Panc1 (cell line): Measurements from ENCODE around the gene DES. TPM values are rescaled to one million over a fixed set of nuclear protein-coding genes. Genes with fewer than 3 reads are reported as not detected.

ENCODE experiments used
- ATAC-seq: fragments of 200-7000 bp; cut with Tn5 transposase; 2 replicates; pipeline ENCODE4 v1.9.1; 2020; ENCODE audit warnings: mild to moderate bottlenecking, moderate library complexity
- BruUV-seq: library from RNA; stranded (reverse); fragments of 400-500 nt; replicated peaks from 2 replicates; lab custom pipeline; 2021; lab: Mats Ljungman, UMichigan
- CTCF ChIA-PET: fragments of 300-600 bp; sonication (Branson Sonifier 250); formaldehyde crosslinking; loops from one replicate; lab custom pipeline; 2022; ENCODE audit warnings: antibody characterized with exemption; lab: Charles Lee
- POLR2A ChIA-PET: fragments of 300-600 bp; sonication (Branson Sonifier 250); formaldehyde crosslinking; loops from one replicate; lab custom pipeline; 2022; ENCODE audit warnings: antibody characterized with exemption; lab: Charles Lee
- DNase-seq: peaks from one replicate; pipeline ENCODE4 v3.0.0-alpha.2; 2010; ENCODE audit warnings: low read depth, low spot score
- H3K27ac ChIP-seq: 2 replicates; pipeline ENCODE4 v1.5.1; 2011; ENCODE audit warnings: mild to moderate bottlenecking, low read length, inconsistent platforms
- H3K27me3 ChIP-seq: fragments of 200-500 bp; sonication (Bioruptor generic); 2 replicates; pipeline ENCODE4 v1.6.0; 2014; ENCODE audit warnings: low read length, inconsistent platforms; ENCODE audit not compliant: control insufficient read depth, insufficient read depth
- H3K36me3 ChIP-seq: fragments of 200-500 bp; sonication (Bioruptor generic); 2 replicates; pipeline ENCODE4 v1.5.1; 2014; ENCODE audit warnings: inconsistent platforms, mild to moderate bottlenecking, low read length, moderate library complexity; ENCODE audit not compliant: control insufficient read depth, insufficient read depth
- H3K4me1 ChIP-seq: 2 replicates; pipeline ENCODE4 v1.5.1; 2011; ENCODE audit warnings: inconsistent platforms, mild to moderate bottlenecking, low read length, moderate library complexity; ENCODE audit not compliant: control insufficient read depth, insufficient read depth
- H3K4me3 ChIP-seq, 2 experiments: 2 replicates each; pipeline ENCODE4 v1.5.1; 2011 to 2012; ENCODE audit warnings: low read depth in 2 of 2, low read length in 2 of 2, mild to moderate bottlenecking in 2 of 2, inconsistent platforms in 1 of 2, moderate library complexity in 1 of 2
- H3K9me3 ChIP-seq: fragments of 200-500 bp; sonication (Bioruptor generic); 2 replicates; pipeline ENCODE4 v1.5.1; 2014; ENCODE audit warnings: low read depth, mild to moderate bottlenecking, inconsistent platforms, low read length, moderate library complexity; ENCODE audit not compliant: control insufficient read depth, insufficient read depth
- CTCF ChIP-seq: fragments of 450-650 bp; IDR thresholded peaks from 2 replicates; pipeline ENCODE4 v1.5.1; 2017; ENCODE audit warnings: mild to moderate bottlenecking
- POLR2AphosphoS5 ChIP-seq: IDR thresholded peaks from 2 replicates; pipeline ENCODE4 v1.6.1; 2012; ENCODE audit warnings: mild to moderate bottlenecking, low read depth, low read length, moderate library complexity
- REST ChIP-seq, 2 experiments: IDR thresholded peaks; 2 replicates each; pipeline ENCODE4 v1.6.1; 2011 to 2012; ENCODE audit warnings: low read depth in 2 of 2, control low read depth in 1 of 2, low read length in 1 of 2, mild to moderate bottlenecking in 1 of 2, moderate library complexity in 1 of 2; ENCODE audit not compliant: insufficient read depth in 1 of 2
- SIN3A ChIP-seq: IDR thresholded peaks from 2 replicates; pipeline ENCODE4 v1.6.1; 2012; ENCODE audit warnings: low read depth, mild to moderate bottlenecking, low read length, moderate library complexity, borderline replicate concordance; ENCODE audit not compliant: insufficient read depth
- TCF7L2 ChIP-seq: IDR thresholded peaks from 2 replicates; pipeline ENCODE4 v1.6.1; 2011; ENCODE audit warnings: mild to moderate bottlenecking, low read depth, low read length, inconsistent platforms
- in situ Hi-C: cut with HindIII; loops from 2 replicates; pipeline ENCODE4 v1.10.0; 2016; ENCODE audit warnings: low sequenced_read_pairs, low pct_unique_long_range_greater_than_20kb
- intact Hi-C: fragments of 100-400 bp; cut with micrococcal nuclease; formaldehyde crosslinking; loops from one replicate; pipeline ENCODE4 v1.10.0; 2022; ENCODE audit not compliant: unreplicated experiment
- total RNA-seq: library from RNA; stranded (reverse); gene quantifications from one replicate; pipeline ENCODE4 v1.2.1, GENCODE V29; 2021; ENCODE audit not compliant: unreplicated experiment

The DES gene
- total RNA-seq, 1 experiment from 2014 or later, result 0.69 TPM

- DNase-seq, result no peak
- no peak for TF ChIP-seq CTCF
- TF ChIP-seq POLR2AphosphoS5, result peak; percentile 36; the same call in 1 of the 2 replicates
- TF ChIP-seq REST (IDR thresholded peaks at IDR 0.05; ENCODE audit: insufficient read depth in 1 of 2, low read depth in 2 of 2, low read length in 1 of 2), result 0 out of 4 replicates have a peak, but pooled peaks of 1 of the 2 experiments have one; percentile 13
- TF ChIP-seq SIN3A, result no peak
- no peak for TF ChIP-seq TCF7L2
- Histone ChIP-seq H3K9me3 (no peaks in the 10 kb centered on the region), H3K36me3 (peaks cover 6% of the 10 kb centered on the region), H3K4me3 (peak within 1 kb of the TSS; percentile 85 to 92), H3K27ac (peak within 1 kb of the TSS; percentile 92), H3K4me1 (peaks cover 12% of the 10 kb centered on the region), H3K27me3 (no peaks in the 10 kb centered on the region)
- in situ Hi-C loops (no loop called here), intact Hi-C loops (no loop called here)
- CTCF ChIA-PET, result interaction anchor here (0.6 to 1.5 kb wide), 12 partner anchors 15 to 259 kb away, joined by 3 to 8 read pairs (median 5); no protein-coding TSS in a partner anchor
- no TSS peak for BruUV-seq
- peak; percentile 83 for ATAC-seq
- POLR2A ChIA-PET, result interaction anchor here (0.6 to 0.9 kb wide), 7 partner anchors 53 to 371 kb away, joined by 3 to 13 read pairs (median 5); partner anchors contain the start of genes GMPPA and STK11IP
These were observed 30.7 kb upstream of the DES start, which contains the start of gene DNPEP for GRCh38 chr2:219387306-219388120. DNPEP (minus strand) TSS chr2:219387912; CDS start chr2:219387794, 118 bp downstream.

- DNase-seq (no peak), ATAC-seq (peak; percentile 88)
- ChIA-PET CTCF (interaction anchor here (0.6 to 1.5 kb wide), 16 partner anchors 14 to 266 kb away, joined by 3 to 8 read pairs (median 5); no protein-coding TSS in a partner anchor), POLR2A (interaction anchor here (0.6 to 0.9 kb wide), 7 partner anchors 10 to 372 kb away, joined by 3 to 13 read pairs (median 5); partner anchors contain the start of gene GMPPA)
- no TSS peak for BruUV-seq
- no peaks in the 10 kb centered on the region for H3K27me3 ChIP-seq
- H3K4me3 ChIP-seq, result peak overlapping the region; percentile 51
- peak; percentile 79 for TF ChIP-seq CTCF
- TF ChIP-seq TCF7L2, result no peak
- no peak for TF ChIP-seq SIN3A
- in situ Hi-C loops (no loop called here), intact Hi-C loops (no loop called here)
- peaks cover 6% of the 10 kb centered on the region for H3K36me3 ChIP-seq
- peak overlapping the region; percentile 87 for H3K27ac ChIP-seq
- peaks cover 12% of the 10 kb centered on the region for H3K4me1 ChIP-seq
- no peaks in the 10 kb centered on the region for H3K9me3 ChIP-seq
These were observed 29.9 kb upstream of the DES start for GRCh38 chr2:219388121-219388906.
